T1000 (cell line): ENCODE data around the gene GRK3.
"Not testable (repeated sequence)": the region's sequence is repeated elsewhere in the genome, so short reads cannot be mapped to it uniquely, and the experiment has no call there.

Experiments
- DNase-seq: peaks from one replicate; lab custom pipeline; 2025; ENCODE audit warnings: mixed read lengths; lab: John Stamatoyannopoulos, UW

GRK3 gene

GRCh38 chr22:25698978-25699377 lies 134.5 kb downstream of the GRK3 start:
- no peak for DNase-seq

GRCh38 chr22:25701056-25701780 lies 136.7 kb downstream of the GRK3 start:
- no peak for DNase-seq

GRCh38 chr22:25702040-25702439 lies 137.6 kb downstream of the GRK3 start:
- no peak for DNase-seq

- DNase-seq: no peak
Observed at GRCh38 chr22:25702571-25703167, 138.2 kb downstream of the GRK3 start.

DNA sequence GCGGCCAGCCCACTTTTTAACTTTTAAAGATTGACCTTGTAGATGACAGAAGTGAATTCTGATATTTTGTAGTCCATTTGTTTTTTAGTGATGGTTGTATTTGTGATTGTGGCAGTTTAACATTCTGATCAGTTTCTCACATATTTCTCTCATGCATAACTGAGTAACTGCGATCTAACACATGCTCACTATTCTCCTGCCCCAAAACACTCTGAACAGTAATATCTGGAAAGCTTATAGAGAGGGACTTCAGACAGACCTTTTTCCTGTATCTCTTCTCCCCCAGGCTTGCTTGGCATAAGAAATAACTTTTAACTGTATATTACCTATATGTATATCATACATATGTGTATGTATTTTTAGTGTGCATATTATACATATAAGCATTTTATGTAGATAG lies 140.2 kb downstream of the GRK3 start:
- DNase-seq: no peak

DNA sequence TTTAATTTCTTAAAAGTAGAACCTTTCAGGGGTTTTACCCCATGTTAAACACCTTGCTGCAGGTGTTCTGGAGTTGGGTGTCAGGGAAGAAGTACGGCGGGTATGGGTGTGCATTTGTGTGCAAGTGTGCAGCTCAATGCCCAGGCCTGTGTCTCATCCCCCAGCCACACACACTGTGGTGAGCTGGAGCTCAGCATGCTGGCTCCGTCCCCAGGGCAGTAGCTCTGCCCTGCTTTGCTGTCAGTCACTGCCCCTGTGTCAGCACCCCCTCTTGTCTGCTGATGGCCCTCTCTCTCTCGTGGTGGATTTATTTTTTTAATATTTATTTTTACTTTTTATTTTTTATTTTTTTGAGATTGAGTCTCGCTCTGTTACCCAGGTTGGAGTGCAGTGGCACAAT lies 141.7 kb downstream of the GRK3 start:
- DNase-seq: no peak

DNA sequence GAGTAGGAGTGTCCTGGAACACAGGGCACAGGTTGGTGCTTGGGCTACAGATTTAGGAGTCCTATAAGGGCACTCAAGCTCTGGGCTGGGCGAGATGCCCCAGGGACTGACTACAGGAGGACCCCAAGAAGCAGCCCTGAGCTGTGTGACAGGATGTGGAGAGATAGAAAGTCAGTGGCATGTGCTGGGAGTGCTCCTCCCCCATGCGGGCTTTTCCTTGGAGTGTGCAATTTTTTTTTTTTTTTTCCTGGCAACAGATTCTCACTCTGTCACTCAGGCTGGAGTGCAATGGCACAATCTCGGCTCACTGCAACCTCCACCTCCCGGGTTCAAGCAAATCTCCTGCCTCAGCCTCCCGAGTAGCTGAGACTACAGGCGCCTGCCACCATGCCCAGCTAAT lies 144.0 kb downstream of the GRK3 start:
- not testable (repeated sequence) for DNase-seq

DNA sequence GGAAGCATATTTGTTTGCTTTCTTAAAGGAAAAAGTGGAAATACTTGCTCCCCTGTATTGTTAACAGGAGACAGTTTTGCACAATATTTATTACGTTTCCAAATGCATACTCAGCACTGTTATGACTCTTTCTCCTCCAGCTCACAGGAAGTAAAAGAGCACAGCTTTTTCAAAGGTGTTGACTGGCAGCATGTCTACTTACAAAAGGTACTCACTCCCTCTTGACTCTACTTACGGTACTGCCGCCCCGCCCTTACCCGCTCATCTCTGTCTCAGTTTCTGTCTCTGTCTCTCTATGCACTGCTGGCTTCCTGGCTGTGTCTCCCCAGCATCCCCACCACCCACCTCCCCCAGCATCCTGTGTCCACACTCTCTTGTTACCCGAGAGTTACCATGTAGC lies 145.3 kb downstream of the GRK3 start:
- DNase-seq: no peak

GRCh38 chr22:25710501-25710900 lies 146.0 kb downstream of the GRK3 start:
- DNase-seq: no peak

DNA sequence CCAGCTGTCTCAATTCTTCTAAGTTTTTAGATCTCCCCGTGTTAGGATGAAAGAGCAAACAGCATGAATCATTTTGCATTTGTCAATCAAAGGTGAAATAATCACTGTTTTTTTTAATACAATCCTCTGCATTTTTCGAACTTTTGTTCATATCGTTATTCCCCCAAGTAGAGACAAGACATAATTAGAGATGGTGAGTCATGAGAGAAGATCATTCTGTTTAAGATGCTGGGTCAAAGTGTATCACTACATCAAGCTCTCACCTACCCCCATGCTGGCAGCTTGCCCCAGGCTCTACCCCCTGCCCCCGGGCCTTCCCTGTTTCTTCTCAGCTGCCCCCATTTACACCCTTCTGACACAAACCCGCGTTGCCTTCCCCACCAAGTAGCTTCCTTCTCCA lies 147.0 kb downstream of the GRK3 start:
- no peak for DNase-seq

DNA sequence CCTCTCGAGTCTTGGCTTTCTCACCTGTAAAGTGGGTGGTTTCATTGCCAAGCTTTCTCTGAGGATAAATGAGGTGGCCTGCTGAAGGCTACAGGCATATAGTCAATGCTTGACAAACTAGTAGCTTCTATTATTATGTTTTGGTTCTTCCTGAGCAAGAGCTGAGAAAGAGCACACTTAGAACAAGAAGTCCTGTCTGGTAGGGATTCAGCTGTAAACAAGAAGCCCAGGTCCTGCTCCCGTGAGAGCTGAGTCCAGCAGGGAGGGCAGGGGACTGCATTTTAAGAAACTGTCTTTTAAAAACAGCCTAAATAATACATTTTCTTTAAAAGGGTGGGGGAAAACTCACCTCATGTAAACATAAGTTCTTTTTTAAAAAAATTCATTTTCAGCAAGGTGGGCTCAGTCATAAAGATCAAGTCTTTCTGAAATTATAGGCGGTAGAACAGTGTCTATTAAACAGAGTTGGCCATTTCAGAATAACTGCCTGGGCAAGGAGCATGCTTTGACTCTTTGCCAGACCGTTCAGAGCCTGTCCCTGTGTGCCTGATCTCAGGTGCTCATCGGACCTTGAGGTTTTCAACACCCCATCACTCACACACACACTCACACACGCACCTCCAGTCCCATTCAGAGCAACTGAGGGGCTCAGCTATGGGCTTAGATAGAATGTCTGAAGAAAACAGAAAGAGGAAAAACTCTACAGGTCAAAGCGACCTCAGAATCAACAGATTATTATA lies 148.4 kb downstream of the GRK3 start:
- DNase-seq: no peak

DNA sequence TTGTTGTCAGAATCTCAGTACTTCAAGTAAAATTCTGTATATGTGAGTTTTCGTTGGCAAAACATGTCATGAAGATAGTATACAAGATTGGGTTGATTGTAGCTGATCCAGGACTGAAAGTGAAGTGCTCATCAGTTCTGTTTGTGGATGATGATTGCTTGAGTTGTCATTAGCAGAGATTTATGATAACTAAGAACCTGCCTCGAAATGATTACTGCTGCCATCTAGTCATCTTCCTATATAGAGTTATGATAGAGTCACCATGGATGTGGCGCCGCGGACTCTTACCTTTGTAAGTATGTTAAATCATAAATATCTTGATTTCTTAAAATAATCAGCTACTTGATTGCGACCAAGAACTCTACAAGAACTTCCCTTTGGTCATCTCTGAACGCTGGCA lies 149.6 kb downstream of the GRK3 start:
- no peak for DNase-seq

- no peak for DNase-seq
Observed at GRCh38 chr22:25714739-25715138, 150.3 kb downstream of the GRK3 start.

DNA sequence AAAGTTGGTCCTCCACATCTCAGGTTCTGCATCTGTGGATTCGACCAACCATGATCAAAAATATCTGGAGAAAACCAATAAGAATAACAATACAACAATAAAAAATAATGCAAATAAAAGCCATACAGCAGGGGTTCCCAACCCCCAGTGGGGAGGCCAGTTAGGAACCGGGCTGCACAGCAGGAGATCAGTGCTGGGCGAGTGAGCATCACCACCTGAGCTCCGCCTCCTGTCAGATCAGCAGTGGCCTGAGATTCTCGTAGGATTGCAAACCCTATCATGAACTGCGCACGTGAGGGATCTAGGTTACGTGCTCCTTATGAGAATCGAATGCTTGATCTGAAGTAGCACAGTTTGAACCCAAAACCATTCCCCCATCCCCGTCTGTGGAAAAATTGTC lies 152.2 kb downstream of the GRK3 start:
- DNase-seq: no peak

- no peak for DNase-seq
Observed at GRCh38 chr22:25718135-25718840, 153.8 kb downstream of the GRK3 start.

DNA sequence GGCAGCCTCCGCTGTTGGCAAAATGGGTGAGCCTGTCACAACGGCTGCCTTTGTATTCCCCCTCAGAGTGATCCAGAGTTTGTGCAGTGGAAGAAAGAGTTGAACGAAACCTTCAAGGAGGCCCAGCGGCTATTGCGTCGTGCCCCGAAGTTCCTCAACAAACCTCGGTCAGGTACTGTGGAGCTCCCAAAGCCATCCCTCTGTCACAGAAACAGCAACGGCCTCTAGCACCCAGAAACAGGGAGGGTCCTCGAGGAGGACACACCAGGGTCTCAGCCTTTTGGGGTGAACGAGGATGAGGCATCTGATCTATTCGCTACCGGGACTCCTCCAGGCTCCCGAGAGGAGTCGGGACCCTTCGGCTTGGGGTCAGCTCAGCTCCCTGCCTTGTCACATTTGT lies 157.7 kb downstream of the GRK3 start:
- DNase-seq: no peak

- DNase-seq: no peak
Observed at GRCh38 chr22:25722626-25723025, 158.2 kb downstream of the GRK3 start.

GRCh38 chr22:25726241-25726640 lies 161.8 kb downstream of the GRK3 start:
- no peak for DNase-seq

DNA sequence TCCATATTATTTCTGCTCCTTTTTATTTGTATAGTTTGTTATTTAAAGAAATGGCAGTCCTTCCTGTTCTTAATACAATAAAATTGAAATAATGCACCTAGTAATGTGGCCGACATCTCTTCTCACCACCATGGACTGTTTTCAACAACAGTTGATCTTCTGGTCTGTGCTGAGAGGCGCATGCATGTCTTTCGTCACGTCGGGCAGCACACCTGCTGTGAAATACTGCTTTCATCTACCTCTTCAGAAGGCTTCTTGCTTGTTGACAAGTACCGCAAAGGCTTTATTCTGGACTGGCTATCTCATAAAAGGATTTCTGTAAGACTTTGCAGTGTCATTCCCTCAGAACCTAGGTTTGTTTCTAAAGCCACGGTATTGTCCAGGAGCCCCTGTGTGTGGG lies 163.6 kb downstream of the GRK3 start:
- DNase-seq: no peak

DNA sequence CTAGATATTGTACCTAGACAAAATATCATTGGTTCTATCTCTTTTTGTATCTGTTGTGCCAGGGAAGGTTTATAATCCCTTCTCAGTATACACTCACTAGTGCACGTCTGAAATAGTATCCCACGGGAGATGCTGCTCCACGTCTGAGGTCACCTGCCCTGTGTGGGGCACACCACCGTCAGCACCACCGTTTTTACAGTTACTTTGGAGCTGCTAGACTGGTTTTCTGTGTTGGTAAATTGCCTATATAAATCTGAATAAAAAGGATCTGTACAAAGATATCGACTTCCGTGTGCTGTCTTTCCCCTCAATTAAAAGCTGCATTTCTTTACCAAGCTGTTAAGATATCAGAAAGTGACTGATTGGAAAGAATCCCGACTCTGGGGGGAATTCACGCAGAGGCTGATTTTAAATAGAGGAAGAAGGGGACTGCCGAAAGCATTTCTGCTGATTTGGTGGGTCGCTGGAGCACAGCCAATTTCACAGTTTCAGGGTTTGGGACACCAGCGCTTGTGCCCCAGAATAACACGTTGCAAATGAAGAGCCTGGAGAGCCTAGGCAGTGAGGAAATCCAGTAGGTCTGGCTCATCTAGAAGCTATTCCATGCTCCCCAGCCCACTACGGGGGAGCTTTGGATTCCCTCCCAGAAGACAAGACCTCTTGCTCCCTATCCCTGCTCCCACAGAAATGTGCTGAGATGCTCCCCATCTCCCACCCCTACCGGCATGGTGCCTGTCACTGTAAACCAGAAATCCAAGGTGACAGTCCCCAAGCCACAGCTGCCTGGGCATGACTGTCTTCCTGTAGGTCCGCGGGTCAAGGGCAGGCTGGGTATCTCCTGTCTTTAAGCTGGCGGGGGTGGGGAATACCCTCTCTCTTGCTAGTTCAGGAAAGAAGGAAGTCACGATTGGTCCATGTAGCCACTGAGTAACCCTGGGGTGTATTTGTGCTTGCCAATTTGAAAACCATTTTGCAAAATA lies 164.8 kb downstream of the GRK3 start:
- DNase-seq: no peak

DNA sequence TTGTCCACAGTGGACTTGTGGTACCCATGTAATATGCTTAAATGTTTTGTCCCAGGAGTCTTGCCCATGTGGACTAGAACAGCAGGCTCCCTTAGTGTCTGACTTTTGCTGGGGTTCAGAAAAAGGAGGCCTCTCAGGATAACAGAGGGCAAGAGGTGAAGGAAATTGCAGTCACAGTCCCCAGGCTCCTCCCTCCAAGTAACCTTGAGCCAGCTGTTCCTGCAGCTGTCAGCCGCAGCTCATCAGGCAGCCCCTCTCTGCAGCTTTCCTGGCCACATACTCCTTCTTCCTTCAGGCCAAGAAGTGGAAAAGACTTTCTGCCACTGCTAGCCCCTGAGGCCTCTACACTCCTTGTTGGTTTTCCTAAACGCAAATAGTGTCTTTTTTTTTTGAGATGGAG lies 171.2 kb downstream of the GRK3 start:
- no peak for DNase-seq
